ENCODE measurements around the gene RDH5. TPM values are rescaled to one million over a fixed set of nuclear protein-coding genes. Genes with fewer than 3 reads are reported as not detected.

Gene RDH5
- total and polyA plus RNA-seq, 2 experiments from 2014 or later: 17.6 to 27.2 TPM

- Histone ChIP-seq H3K9ac (peak within 1 kb of the TSS; percentile 89), H3K9me2 (ENCODE audit: insufficient read depth) (no peaks in the 10 kb centered on the region), H3K9me3 (ENCODE audit: low read depth) (no peaks in the 10 kb centered on the region), H3K36me3 (ENCODE audit: low read depth) (no peaks in the 10 kb centered on the region), H4K20me1 (ENCODE audit: insufficient read depth) (no peaks in the 10 kb centered on the region), H3K79me2 (ENCODE audit: insufficient read depth) (0 out of 2 replicates have a peak, but pooled peaks cover 4% of the 10 kb centered on the region), H3K4me2 (ENCODE audit: unreplicated experiment) (peak within 1 kb of the TSS; percentile 78), H2AFZ (peak within 1 kb of the TSS; percentile 89), H3K4me3 (peak within 1 kb of the TSS; percentile 85), H3K27me3 (replicated peaks; ENCODE audit: insufficient read depth) (no peaks in the 10 kb centered on the region), H3F3A (ENCODE audit: insufficient read depth) (peaks cover 72% of the 10 kb centered on the region), H3K27ac (peak within 1 kb of the TSS; percentile 90), H3K4me1 (ENCODE audit: insufficient read depth) (peaks cover 68% of the 10 kb centered on the region)
- in situ Hi-C loops (cut with MboI): no loop called here
- WGBS, 2 experiments (ENCODE audit: low coverage in 1 of 2, low lambda C conversion rate in 2 of 2, missing lambda C conversion rate in 2 of 2): 2 to 3% methylated on average over 41 to 42 of the region's 42 CpGs
- DNase-seq: peak; percentile 92
- TF ChIP-seq EZH2phosphoT487 (IDR thresholded peaks at IDR 0.05; ENCODE audit: insufficient read depth, low read depth): no peak
- TF ChIP-seq EZH2 (IDR thresholded peaks at IDR 0.05; ENCODE audit: insufficient read depth, poor library complexity, severe bottlenecking): no peak
Measured at GRCh38 chr12:55715833-55716581, 4.2 kb upstream of the RDH5 start, which contains the start of gene BLOC1S1. TSS of gene BLOC1S1 (plus strand) at chr12:55716046. CDS start at chr12:55716052, 6 bp downstream.

GRCh38 chr12:55716582-55716957 lies 3.6 kb upstream of the RDH5 start:
- 0 out of 2 replicates have a peak, but pooled peaks cover 4% of the 10 kb centered on the region for H3K79me2 ChIP-seq (ENCODE audit: insufficient read depth)
- H3K4me2 ChIP-seq (ENCODE audit: unreplicated experiment): peak overlapping the region; percentile 78
- H3K27ac ChIP-seq: peak overlapping the region; percentile 90
- H3K36me3 ChIP-seq (ENCODE audit: low read depth): no peaks in the 10 kb centered on the region
- H4K20me1 ChIP-seq (ENCODE audit: insufficient read depth): no peaks in the 10 kb centered on the region
- peak overlapping the region; percentile 89 for H2AFZ ChIP-seq
- H3K4me1 ChIP-seq (ENCODE audit: insufficient read depth): peaks cover 73% of the 10 kb centered on the region
- DNase-seq: no peak
- 0 to 2% methylated on average over 13 of the region's 13 CpGs for WGBS, 2 experiments (ENCODE audit: low coverage in 1 of 2, low lambda C conversion rate in 2 of 2, missing lambda C conversion rate in 2 of 2)
- no peaks in the 10 kb centered on the region for H3K9me2 ChIP-seq (ENCODE audit: insufficient read depth)
- in situ Hi-C loops (cut with MboI): no loop called here
- no peak for TF ChIP-seq EZH2 (IDR thresholded peaks at IDR 0.05; ENCODE audit: insufficient read depth, poor library complexity, severe bottlenecking)
- TF ChIP-seq EZH2phosphoT487 (IDR thresholded peaks at IDR 0.05; ENCODE audit: insufficient read depth, low read depth): no peak
- H3K27me3 ChIP-seq (replicated peaks; ENCODE audit: insufficient read depth): no peaks in the 10 kb centered on the region
- H3K4me3 ChIP-seq: peak overlapping the region; percentile 85
- H3F3A ChIP-seq (ENCODE audit: insufficient read depth): peaks cover 76% of the 10 kb centered on the region
- peak overlapping the region; percentile 89 for H3K9ac ChIP-seq
- no peaks in the 10 kb centered on the region for H3K9me3 ChIP-seq (ENCODE audit: low read depth)

GRCh38 chr12:55717011-55718007 lies 2.9 kb upstream of the RDH5 start:
- H3K4me3 ChIP-seq: peak overlapping the region; percentile 85
- H3K79me2 ChIP-seq (ENCODE audit: insufficient read depth): 0 out of 2 replicates have a peak, but pooled peaks cover 4% of the 10 kb centered on the region
- H3K4me2 ChIP-seq (ENCODE audit: unreplicated experiment): peak overlapping the region; percentile 78
- peak overlapping the region; percentile 90 for H3K27ac ChIP-seq
- H3K9ac ChIP-seq: peak overlapping the region; percentile 89
- H3K9me2 ChIP-seq (ENCODE audit: insufficient read depth): no peaks in the 10 kb centered on the region
- H3K27me3 ChIP-seq (replicated peaks; ENCODE audit: insufficient read depth): no peaks in the 10 kb centered on the region
- H2AFZ ChIP-seq: peak overlapping the region; percentile 89; the same call in 1 of the 2 replicates
- H3K36me3 ChIP-seq (ENCODE audit: low read depth): no peaks in the 10 kb centered on the region
- H3F3A ChIP-seq (ENCODE audit: insufficient read depth): peaks cover 77% of the 10 kb centered on the region
- H4K20me1 ChIP-seq (ENCODE audit: insufficient read depth): no peaks in the 10 kb centered on the region
- H3K4me1 ChIP-seq (ENCODE audit: insufficient read depth): peaks cover 68% of the 10 kb centered on the region
- WGBS, 2 experiments (ENCODE audit: low coverage in 1 of 2, low lambda C conversion rate in 2 of 2, missing lambda C conversion rate in 2 of 2): 26 to 33% methylated on average over 7 to 8 of the region's 8 CpGs
- in situ Hi-C loops (cut with MboI): no loop called here
- no peaks in the 10 kb centered on the region for H3K9me3 ChIP-seq (ENCODE audit: low read depth)
- DNase-seq: peak; percentile 74
- TF ChIP-seq EZH2 (IDR thresholded peaks at IDR 0.05; ENCODE audit: insufficient read depth, poor library complexity, severe bottlenecking) (no peak), EZH2phosphoT487 (IDR thresholded peaks at IDR 0.05; ENCODE audit: insufficient read depth, low read depth) (no peak)

GRCh38 chr12:55718015-55718414 lies 2.2 kb upstream of the RDH5 start:
- no peaks in the 10 kb centered on the region for H4K20me1 ChIP-seq (ENCODE audit: insufficient read depth)
- peak overlapping the region; percentile 85 for H3K4me3 ChIP-seq
- no peaks in the 10 kb centered on the region for H3K9me2 ChIP-seq (ENCODE audit: insufficient read depth)
- WGBS, 2 experiments (ENCODE audit: low coverage in 1 of 2, low lambda C conversion rate in 2 of 2, missing lambda C conversion rate in 2 of 2): 25% methylated on average over 4 of the region's 4 CpGs
- peaks cover 61% of the 10 kb centered on the region for H3K4me1 ChIP-seq (ENCODE audit: insufficient read depth)
- H3K4me2 ChIP-seq (ENCODE audit: unreplicated experiment): peak overlapping the region; percentile 78
- peaks cover 77% of the 10 kb centered on the region for H3F3A ChIP-seq (ENCODE audit: insufficient read depth)
- peak overlapping the region; percentile 90 for H3K27ac ChIP-seq
- H3K36me3 ChIP-seq (ENCODE audit: low read depth): no peaks in the 10 kb centered on the region; the same call in 1 of the 2 replicates
- H3K27me3 ChIP-seq (replicated peaks; ENCODE audit: insufficient read depth): no peaks in the 10 kb centered on the region
- no peak for DNase-seq
- in situ Hi-C loops (cut with MboI): no loop called here
- H3K9me3 ChIP-seq (ENCODE audit: low read depth): no peaks in the 10 kb centered on the region
- H2AFZ ChIP-seq: no peak overlapping the region
- TF ChIP-seq EZH2 (IDR thresholded peaks at IDR 0.05; ENCODE audit: insufficient read depth, poor library complexity, severe bottlenecking): no peak
- TF ChIP-seq EZH2phosphoT487 (IDR thresholded peaks at IDR 0.05; ENCODE audit: insufficient read depth, low read depth): no peak
- H3K79me2 ChIP-seq (ENCODE audit: insufficient read depth): 0 out of 2 replicates have a peak, but pooled peaks cover 4% of the 10 kb centered on the region
- peak overlapping the region; percentile 15; the same call in 1 of the 2 replicates for H3K9ac ChIP-seq
